ENCODE data around the gene PYROXD2.

Gene PYROXD2

GRCh38 chr10:98338318-98338717, 76.7 kb downstream of the PYROXD2 start:
- DNase-seq (ENCODE audit: low read depth in 1 of 2, low spot score in 1 of 2): no peak
- in situ Hi-C loops (cut with HindIII; ENCODE audit: low pct_unique_long_range_greater_than_20kb, low sequenced_read_pairs): no loop called here
- no peak for TF ChIP-seq JUND (IDR thresholded peaks at IDR 0.05; ENCODE audit: low read depth)

- in situ Hi-C loops (cut with HindIII; ENCODE audit: low pct_unique_long_range_greater_than_20kb, low sequenced_read_pairs): no loop called here
- DNase-seq (ENCODE audit: low read depth in 1 of 2, low spot score in 1 of 2): no peak
- no peak for TF ChIP-seq JUND (IDR thresholded peaks at IDR 0.05; ENCODE audit: low read depth)
Observed at GRCh38 chr10:98337484-98337883, 77.5 kb downstream of the PYROXD2 start.

All from T47D (cell line).